Activated CD4-positive, alpha-beta T cell treated with anti-CD3 and anti-CD28 coated beads for 1 hour (primary cell): ENCODE results near the gene GLT1D1.
"Not testable (repeated sequence)": the region's sequence is repeated elsewhere in the genome, so short reads cannot be mapped to it uniquely, and the experiment has no call there.

Source experiments
- DNase-seq: peaks from one replicate; pipeline ENCODE4 v3.0.0-alpha.2; 2020

Gene GLT1D1

DNA sequence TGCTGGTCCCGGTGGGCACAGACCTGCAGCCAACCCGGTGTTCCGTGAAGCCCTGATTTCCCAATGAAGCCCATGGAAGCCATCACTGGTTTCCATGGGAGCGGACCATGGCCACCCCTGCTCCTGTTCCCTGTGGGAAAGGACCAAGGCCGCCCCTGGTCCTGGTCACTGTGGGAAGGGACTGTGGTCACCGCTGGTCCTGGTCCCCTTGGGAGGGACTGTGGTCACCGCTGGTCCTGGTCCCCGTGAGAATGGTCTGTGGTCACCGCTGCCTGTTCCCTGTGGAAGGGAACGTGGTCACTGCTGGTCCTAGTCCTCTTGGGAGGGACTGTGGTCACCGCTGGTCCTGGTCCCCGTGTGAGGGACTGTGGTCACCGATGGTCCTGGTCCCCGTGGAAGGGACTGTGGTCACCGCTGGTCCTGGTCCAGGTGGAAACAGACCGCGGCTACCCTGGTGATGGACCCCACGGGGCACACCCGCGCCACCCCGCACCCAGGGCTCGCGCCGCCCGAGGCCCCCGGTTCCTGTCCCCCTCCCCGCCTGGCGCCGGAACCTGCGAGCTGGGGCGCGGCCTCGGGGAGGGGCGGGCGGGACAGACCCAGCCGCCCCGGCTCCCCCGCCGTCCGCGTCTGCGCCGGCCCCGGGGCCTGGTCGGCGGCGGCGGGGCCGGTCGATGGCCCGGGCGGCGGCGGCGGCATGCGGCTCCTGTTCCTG lies at the start of gene GLT1D1:
Gene GLT1D1 (plus strand): TSS at position 594 of the 715 bp plus-strand sequence. CDS start 104 bp downstream, at position 698.
- DNase-seq = no peak

DNA sequence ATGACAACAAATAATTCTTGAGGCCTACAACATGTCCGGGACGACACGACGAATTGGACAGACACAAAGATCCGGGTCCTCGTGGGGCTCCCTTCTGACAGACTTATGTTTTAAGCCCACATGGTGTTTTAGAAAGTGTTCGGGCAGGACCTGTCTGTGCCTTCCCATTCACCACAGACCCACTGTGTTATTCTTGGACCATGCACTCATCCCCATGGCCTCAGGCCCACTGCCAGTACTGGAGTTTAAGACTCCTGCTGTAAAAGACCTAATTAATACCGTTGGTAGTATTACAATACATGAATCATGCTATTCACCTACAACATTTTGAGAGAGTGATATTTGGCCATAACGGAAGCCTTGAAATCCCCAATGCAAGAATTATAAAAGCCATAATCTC lies 49.5 kb upstream of the GLT1D1 start:
- no peak for DNase-seq

DNA sequence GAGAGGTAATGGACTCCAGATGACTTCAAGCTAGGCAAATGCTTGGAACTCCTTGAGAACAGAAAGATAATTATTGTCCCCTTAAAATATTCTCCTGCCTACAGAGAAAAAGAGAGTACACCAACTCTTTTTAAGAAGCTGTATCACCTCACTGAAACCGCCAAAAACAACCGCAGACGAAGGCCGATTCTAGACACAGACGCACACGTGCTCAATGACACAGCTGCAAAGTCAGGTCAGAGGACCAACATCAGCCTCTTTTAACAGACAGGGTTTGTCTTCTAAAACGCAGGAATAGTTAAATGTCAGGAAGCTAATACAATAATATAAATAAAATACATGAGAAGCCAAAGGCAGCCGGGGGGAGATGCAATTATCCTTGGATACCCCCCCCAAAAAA lies 48.5 kb upstream of the GLT1D1 start:
- DNase-seq = no peak

DNA sequence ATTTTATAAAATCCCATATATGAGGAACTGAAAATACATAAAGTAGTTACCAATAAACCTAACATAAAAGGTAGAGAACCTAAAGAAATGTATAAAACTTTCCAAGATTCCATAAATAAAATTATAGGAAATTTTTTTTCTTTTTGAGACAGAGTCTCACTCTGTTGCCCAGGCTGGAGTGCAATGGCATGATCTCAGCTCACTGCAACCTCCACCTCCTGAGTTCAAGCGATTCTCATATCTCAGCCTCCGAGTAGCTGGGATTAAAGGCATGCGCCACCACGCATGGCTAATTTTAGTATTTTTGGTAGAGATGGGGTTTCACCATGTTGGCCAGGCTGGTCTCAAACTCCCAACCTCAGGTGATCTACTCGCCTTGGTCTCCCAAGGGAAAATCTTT lies 47.9 kb upstream of the GLT1D1 start:
- not testable (repeated sequence) for DNase-seq

DNA sequence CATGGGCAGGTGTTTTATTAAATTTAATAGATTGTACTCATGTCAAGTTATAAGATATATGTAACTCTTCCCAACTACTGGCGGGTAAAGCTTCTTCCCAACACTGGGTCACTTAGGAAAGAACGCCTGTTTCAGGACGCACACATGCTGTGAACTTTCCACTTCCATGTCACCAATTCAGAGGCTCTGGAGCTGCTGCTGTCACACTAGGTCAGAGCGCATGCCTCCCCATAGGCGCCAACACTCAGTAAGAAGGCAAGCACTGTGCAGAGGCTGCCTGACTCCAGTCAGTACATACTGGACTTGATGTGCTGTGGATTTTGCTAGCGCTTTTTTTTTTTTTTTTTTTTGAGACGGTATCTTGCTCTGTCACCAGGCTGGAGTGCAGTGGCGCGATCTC lies 46.7 kb upstream of the GLT1D1 start:
- no peak for DNase-seq

DNA sequence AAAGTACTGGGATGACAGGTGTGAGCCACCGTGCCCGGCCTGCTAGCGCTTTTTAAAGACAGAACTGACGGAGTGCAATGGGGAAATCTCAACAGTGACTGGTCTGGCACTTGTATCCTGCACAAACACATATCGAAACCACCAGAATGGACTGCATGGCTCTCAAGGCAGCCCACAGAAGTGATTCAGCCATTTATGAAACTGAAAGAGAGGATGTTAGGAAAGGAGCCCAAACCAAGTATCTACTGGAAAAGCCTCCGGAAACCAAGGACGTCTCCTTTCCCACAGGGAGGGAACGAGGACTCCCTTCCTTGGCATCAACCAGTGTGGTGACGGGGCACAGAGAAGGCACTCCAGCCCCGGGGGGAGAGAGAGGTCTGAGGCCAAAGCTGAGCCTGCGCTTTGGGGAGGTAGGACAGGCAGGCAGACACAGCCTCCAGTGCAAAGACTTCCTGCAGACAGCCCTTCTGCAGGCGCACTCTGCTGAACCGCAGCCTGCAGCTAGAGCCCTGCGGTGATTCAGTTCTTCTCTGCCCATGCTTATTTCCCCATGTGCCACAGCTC lies 46.0 kb upstream of the GLT1D1 start:
- no peak for DNase-seq

DNA sequence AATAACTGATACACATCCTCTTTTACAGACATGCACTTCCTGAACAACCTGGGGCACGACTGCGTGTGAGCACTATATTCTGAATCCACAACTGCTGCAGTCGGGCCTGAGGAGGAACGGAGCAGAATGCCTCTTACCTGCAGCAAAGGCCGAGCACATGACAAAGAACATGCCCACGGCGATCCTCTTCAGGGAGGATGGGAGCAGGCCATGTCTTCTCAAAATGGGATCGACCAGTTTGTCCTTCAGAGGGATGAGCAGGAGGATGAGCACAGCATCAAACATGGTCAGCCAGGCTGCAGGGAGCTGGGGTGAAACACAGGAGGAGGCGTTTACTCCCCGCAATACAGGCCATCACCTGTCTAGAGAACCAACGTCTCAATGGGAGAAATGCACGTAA lies 44.6 kb upstream of the GLT1D1 start:
- DNase-seq = no peak

DNA sequence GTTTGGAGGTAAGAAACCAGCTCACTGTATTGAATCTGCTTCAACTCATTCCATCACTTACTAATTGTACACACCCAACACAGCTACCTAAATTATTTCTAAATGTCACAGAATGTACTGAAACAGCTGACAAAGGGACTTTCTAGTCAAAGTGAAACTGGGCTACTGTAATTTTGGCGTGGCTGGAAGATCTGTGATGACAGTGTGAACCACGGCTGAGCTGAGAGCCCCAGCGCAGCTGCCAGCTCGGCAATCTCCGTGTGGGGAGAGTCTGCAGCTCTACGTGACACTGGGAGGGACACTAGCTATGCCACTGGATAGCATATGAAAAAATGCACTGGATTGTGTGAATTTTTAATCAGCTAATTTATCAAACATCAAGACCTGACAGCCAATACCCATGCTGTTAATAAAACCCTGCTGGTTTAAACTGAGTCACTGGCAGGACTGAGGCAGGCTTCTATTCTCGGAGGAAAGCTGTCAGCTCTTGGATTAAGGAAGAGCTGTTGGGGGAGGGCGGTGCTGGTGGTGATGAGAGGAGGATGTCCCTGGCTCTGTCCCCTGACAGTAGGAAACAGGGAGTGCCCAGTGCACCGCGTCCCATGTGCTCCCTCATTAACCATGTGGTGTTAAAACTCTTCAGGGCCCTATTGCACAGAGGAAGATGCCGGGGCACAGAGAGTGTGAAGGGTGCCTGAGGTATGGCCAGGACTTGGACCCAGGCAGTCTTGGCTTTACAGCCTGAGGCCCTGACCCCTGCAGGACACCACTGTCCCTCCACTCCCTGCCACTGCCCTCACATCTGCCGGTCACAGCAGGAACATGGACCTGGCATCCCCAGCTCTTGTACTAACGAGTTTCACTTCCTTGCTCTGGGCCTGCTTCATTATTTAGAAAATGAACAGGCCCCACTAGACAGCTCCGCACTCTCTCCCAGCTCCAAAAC lies 42.8 kb upstream of the GLT1D1 start:
- no peak for DNase-seq

DNA sequence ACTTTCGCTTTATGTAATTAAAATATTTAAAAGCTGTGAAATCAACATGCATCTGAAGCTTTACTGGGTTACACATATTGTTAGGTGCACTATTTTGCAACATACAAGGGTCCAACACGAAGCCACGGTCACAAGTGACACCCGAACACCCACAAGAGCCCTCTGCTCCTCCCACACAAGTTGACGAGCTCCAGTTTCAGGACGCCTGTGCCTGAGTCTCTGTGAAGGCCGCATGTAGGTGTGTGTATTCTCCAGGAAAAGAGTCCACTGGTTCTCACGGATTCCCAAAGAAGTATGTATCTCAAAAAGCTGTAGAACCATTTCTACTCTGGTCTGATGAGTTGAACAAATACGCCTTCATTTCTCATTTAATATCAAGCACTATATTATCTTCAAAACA lies 41.5 kb upstream of the GLT1D1 start:
- DNase-seq = no peak

DNA sequence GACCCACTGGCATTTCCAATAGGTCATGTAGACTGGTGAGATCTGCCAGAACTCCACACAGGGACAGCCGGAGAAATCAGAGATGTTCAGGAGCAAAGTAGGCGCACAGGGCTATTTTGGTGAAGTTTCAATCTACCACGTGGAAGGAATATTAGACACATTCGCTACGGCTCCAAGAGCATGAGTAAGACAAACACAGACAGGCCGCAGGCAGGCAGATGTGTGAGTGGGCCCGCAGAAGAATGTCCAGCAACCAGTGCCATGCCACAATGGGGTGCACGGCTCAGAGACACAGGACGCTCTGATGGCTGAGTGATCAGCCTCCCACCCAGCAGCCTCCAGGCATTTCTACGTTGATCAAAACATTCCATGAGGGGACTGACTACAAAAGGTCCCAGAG lies 39.9 kb upstream of the GLT1D1 start:
- no peak for DNase-seq

DNA sequence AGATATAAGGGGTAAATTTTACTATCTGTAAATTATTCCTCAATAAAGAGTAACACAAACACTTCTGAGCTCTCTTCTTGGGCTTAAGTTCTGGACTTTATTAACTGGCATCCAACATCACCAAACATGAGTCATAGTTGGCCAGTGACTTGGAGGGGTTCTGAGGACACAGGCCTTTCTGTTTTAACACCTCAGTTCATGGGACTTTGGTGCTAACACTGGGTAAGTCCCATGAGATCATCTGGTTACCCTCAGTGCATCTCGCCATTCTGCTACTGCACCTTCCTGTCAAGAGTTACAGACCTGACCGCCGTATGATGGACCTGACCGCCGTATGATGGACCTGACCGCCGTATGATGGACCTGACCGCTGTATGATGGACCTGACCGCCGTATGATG lies 39.4 kb upstream of the GLT1D1 start:
- DNase-seq = no peak

DNA sequence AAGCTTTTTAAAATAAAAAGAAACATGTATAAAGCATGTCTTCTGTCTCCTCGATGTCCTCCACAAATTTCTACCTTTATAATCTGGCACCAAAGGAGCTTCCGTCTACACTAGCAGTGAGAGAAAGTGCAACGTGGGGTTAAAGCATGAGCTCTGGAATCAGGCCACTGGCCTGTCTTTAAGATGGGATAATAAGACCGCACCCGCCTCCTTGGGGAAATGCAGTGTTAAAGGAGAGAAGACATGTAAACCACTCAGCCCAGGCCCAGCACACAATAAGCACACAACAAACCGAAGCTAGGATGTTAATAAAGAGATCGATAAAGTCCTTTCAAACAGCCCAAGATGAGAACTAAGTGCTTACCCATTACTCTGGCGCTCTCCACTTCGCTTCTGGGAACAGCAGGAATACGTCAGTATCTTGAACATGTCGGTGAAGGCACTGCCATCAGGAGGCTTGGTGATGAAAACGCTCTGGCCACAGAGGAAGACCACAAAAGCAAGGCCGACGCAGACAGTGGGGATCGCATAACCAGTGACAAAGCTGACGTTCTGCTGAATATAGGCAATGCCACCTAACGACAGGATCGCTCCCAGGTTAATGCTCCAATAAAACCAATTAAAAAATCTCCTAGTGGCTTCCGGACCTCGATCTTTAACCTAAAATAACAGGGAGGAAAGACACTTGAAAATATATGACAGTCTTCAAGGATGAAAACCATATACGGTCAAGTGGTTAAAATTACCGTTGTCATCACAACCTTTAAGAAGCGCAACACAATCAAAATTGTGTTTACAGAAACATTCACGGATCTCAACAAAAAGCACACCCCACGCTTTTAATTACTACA lies 38.6 kb upstream of the GLT1D1 start:
- no peak for DNase-seq

DNA sequence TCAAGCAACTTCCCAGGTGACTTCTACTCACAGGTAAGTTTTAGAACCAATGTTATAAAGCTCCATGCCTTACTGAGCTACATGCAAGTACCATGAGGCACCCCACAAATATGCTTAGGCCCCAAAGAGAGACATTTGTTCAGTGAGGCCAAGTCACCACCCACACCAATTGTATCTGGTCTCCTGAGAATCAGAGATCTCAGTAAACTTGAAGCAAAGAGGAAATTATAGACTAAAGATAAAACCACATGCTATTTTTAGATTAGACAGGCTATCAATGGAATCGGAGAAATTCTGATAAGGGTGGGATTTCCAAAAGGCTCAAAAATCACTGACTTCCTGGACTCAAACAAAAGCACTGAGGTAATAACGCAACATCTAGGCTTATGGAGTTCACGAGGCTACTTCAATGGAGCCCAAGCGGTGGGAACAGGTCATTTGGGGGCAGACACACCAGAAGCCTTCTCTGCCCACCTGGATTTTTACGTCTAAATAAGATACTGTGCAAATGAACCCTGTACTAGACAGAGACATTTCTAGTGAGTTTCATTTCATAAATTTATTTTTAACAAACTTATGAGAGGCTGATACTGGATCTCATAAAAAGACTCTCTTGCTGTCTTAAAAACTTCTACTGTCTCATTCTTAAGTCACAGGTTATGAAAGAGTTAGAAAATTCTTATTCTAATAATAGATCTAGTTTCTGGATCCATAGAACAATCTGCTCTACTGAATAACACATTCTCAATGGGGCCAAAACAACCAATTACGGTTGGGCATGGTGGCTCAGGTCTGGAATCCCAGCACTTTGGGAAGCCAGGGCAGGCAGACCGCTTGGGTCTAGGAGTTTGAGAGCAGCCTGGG lies 37.3 kb upstream of the GLT1D1 start:
- DNase-seq = no peak

DNA sequence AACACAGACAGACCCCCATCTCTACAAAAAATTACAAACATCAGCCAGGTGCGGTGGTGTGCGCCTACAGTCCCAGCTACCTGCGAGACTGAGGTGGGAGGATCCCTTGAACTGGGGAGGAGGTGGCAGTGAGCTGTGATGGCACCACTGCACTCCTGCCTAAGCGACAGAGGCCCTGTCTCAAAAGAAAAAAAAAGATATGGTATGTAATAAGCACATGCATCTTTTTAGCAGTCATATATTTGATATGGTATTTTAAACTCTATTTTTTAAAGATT lies 36.7 kb upstream of the GLT1D1 start:
- no peak for DNase-seq

DNA sequence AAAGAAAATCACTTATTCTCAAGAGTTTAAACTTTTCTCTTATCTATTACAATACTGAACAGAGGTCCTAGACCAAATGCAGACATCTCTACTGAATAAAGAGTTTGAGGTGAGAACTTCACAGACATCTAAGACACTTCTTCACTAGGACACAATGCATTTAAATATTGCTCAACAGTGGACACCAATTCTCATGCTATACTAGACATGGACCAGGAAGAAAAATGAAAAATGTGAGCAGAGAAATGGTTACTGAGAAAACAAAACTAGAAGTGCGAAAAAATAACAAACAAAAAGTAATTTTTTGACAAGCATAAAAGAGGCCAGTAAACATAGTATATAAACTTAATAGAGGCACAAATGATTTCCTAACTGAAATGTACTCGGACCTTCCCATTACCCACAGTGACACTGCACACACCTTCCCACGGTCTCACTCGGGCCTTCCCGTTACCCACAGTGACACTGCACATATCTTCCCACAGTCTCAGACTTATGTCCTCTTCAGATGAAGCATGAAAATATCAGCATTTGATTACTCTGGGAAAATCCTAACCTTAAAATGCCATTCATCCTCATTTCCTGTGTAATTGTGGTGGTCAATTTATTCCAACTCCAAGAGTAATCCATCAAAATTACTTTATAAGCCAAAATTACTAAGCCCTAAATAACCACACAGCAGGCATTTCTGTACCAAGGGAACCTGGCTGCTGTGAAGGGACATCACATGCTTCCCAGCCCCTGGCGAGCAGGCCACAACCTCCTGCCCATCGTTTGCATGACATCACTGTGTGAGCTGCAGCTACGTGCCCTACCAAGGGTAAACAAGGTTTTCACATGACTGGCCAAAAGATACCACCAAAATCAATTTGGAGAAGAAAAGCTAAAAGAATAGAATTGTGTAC lies 35.9 kb upstream of the GLT1D1 start:
- no peak for DNase-seq

DNA sequence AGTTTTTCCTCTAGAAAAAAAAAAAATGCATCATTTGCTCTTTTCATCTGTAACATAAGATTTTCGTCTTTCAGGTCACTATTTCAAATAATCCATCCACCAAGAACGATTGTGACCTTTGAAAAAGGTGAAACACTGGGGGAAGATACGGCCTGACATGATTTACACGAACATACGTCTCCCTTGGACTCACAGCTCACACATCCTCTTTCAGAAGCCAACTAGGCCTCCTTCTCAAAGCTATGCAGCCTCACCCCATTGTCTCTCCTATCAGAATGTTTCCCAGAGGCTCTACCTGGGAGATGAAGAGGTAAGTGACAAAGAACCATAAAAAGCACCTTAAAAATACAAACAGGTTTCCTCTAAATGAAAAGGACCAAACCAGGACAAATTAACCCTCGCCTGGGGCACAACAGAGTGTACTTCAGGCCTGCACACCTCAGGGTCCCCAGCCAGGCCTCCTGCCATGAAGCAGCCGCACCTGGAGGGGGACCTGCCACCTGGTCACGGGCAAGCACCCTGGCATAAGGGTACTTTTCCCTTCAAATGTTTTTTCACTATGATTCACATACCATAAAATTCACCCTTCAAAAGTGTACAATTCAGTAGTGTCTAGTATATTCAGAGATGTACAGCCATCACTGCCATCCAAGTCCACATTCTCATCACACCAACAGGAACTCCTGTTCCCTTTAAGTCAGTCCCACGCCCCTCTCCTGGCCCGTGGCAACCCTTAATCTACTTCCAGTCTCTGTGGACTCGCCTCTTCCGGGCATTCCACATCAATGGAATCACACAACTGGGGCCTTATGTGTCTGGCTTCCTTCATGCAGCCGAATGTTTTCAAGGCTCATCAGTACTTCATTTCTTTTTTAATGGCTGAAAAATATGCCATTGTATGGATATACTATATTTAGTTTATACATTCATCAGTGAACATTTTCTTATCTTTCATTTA lies 34.9 kb upstream of the GLT1D1 start:
- no peak for DNase-seq

DNA sequence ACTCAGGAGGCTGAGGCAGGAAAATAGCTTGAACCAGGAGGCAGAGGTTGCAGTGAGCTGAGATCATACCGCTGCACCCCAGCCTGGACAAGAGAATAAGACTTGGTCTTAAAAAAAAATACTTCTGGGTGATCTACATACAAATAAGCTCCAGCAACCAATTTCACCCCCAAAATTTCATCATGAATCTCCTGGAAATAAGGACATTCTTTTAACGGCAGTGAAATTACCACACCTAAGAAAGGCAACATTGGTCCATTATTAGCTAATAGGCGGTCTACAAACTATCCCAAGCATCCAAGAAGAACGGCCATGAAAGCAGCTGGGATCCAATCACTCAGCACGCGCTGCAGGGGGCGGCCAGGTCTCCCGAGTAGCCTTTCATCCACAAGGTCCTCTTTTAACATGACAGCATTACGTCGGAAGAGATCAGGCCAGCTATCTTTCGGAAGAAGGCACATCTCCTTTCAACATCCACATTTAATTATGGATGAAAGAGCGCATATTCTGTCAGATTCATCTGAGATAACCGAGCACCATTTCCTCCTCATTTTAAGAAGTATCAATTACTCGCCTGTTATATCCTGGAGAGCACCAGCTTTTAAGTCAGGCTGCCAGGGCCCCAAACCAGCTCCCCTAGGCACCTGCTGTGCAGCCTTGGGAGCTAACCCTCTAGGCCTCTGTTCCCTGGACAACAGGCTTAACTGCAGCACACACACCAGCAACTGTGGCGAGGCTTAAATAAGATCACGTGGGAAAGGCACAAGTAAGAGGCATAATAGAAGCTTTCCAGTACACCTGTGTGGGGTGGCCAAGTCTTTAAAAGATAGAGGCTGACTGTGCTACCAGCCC lies 33.8 kb upstream of the GLT1D1 start:
- no peak for DNase-seq

DNA sequence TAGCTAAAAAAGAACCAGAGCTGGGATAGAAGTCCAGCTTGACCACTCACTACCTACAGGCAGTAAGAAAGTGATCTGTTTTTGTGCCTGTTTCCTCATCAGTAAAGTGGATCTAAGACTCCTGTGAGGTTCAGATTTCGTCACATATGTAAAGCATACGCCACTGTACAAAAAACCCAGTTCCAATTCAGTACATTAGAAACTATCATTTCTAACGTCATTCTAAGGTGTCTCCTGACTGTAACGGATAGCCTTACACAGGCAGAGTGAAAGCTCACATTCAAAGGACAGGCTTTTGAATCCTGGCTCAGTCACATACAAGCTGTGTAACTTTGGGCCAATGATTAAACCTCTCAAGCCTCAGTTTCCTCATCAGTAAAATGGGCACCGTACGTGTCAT lies 33.0 kb upstream of the GLT1D1 start:
- DNase-seq = no peak
